SU-DHL-6 (cell line): ENCODE data around the gene SORCS2.

Source experiments
- H2AFZ ChIP-seq: fragments of 200-600 bp; sonication (generic); 2 replicates; pipeline ENCODE4 v1.6.1; 2014; ENCODE audit warnings: low read depth, mild to moderate bottlenecking, moderate library complexity, mixed read lengths, antibody characterized with exemption, low read length; ENCODE audit not compliant: severe bottlenecking
- H3F3A ChIP-seq: fragments of 200-600 bp; shearing (Covaris generic); 2 replicates; pipeline ENCODE4 v1.6.0; 2016; ENCODE audit warnings: antibody characterized with exemption, mild to moderate bottlenecking; ENCODE audit not compliant: insufficient read depth
- H3K27ac ChIP-seq: fragments of 200-600 bp; sonication (generic); 2 replicates; pipeline ENCODE4 v1.5.1; 2016; ENCODE audit warnings: low read depth, mild to moderate bottlenecking, low read length, moderate library complexity, mixed read lengths
- H3K27me3 ChIP-seq: fragments of 200-600 bp; sonication (generic), shearing (Covaris generic); 2 replicates; pipeline ENCODE4 v1.6.0; 2014; ENCODE audit warnings: mild to moderate bottlenecking, low read length
- H3K36me3 ChIP-seq: fragments of 200-600 bp; sonication (generic); 2 replicates; pipeline ENCODE4 v1.6.1; 2014; ENCODE audit warnings: mild to moderate bottlenecking, low read length, mixed read lengths
- H3K4me2 ChIP-seq: fragments of 300-600, 200-600 bp; shearing (Covaris generic), sonication (generic); 2 replicates; pipeline ENCODE4 v1.6.0; 2014; ENCODE audit warnings: low read length, low read depth, mild to moderate bottlenecking; ENCODE audit not compliant: poor library complexity, severe bottlenecking
- H3K4me3 ChIP-seq: fragments of 200-600 bp; sonication (generic); 2 replicates; pipeline ENCODE4 v1.5.1; 2014; ENCODE audit warnings: antibody characterized with exemption, low read length, mild to moderate bottlenecking, mixed read lengths; ENCODE audit not compliant: insufficient read depth, poor library complexity, severe bottlenecking
- H3K79me2 ChIP-seq: fragments of 200-600 bp; sonication (generic); 2 replicates; pipeline ENCODE4 v1.6.1; 2014; ENCODE audit warnings: mild to moderate bottlenecking, low read length, moderate library complexity; ENCODE audit not compliant: insufficient read depth
- H3K9ac ChIP-seq: fragments of 200-600 bp; sonication (generic); 2 replicates; pipeline ENCODE4 v1.7.0; 2014; ENCODE audit warnings: mild to moderate bottlenecking, low read length
- H3K9me2 ChIP-seq: fragments of 200-600 bp; sonication (generic); replicated peaks from 2 replicates; pipeline ENCODE4 v1.6.1; 2014; ENCODE audit warnings: low read length; ENCODE audit not compliant: insufficient read depth
- H3K9me3 ChIP-seq: fragments of 200-600 bp; sonication (generic); 2 replicates; pipeline ENCODE4 v1.6.1; 2014; ENCODE audit warnings: low read length, mixed read lengths; ENCODE audit not compliant: insufficient read depth
- H4K20me1 ChIP-seq: fragments of 200-600 bp; sonication (generic); 2 replicates; pipeline ENCODE4 v1.6.1; 2014; ENCODE audit warnings: low read depth, mild to moderate bottlenecking, antibody characterized with exemption, low read length, moderate library complexity, mixed read lengths
- EZH2phosphoT487 ChIP-seq: fragments of 200-600 bp; sonication (generic), shearing (Covaris generic); conservative IDR thresholded peaks from 2 replicates; pipeline ENCODE4 v1.6.1; 2018; ENCODE audit warnings: mild to moderate bottlenecking, antibody characterized with exemption, low read length, moderate library complexity, mixed read lengths
- TF ChIP-seq, protein P1 (sequence below): fragments of 200-600 bp; sonication (generic); IDR thresholded peaks from one replicate; pipeline ENCODE4 v1.5.1; 2017; ENCODE audit warnings: antibody characterized with exemption, mild to moderate bottlenecking, low read length, moderate library complexity; ENCODE audit not compliant: insufficient read depth, poor library complexity, severe bottlenecking

SORCS2 gene

DNA sequence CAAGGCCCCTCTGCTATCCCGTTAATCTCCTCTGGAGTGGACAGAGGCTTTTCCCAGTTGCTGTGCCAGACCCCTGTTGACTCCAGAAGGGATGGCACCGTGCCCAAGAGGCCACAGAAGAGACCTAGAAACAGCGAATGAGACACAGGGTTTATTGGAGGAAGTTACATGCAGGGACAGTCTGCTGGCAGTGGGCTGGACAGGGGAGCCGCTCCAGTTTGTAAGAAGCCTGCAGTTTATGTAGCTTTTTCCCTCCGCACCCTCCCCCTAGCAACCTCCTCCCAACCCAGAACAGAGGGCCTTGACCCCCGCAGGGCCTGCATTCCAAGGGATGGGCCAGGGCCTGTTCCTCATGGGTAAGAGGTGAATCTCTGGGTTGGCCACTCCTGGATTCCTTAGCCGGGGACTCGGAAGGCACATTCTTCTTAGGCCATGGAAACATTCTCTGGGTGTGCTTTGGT is 459.2 kb downstream of the SORCS2 start:
- no peaks in the 10 kb centered on the region for H3K36me3 ChIP-seq
- no peak overlapping the region for H3K4me3 ChIP-seq
- TF ChIP-seq EZH2phosphoT487 = no peak
- TF ChIP-seq, protein P1, sequence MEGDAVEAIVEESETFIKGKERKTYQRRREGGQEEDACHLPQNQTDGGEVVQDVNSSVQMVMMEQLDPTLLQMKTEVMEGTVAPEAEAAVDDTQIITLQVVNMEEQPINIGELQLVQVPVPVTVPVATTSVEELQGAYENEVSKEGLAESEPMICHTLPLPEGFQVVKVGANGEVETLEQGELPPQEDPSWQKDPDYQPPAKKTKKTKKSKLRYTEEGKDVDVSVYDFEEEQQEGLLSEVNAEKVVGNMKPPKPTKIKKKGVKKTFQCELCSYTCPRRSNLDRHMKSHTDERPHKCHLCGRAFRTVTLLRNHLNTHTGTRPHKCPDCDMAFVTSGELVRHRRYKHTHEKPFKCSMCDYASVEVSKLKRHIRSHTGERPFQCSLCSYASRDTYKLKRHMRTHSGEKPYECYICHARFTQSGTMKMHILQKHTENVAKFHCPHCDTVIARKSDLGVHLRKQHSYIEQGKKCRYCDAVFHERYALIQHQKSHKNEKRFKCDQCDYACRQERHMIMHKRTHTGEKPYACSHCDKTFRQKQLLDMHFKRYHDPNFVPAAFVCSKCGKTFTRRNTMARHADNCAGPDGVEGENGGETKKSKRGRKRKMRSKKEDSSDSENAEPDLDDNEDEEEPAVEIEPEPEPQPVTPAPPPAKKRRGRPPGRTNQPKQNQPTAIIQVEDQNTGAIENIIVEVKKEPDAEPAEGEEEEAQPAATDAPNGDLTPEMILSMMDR = no peak
- H3K27ac ChIP-seq = no peak overlapping the region
- no peaks in the 10 kb centered on the region for H4K20me1 ChIP-seq
- H3K9me3 ChIP-seq = no peaks in the 10 kb centered on the region
- H3K79me2 ChIP-seq = no peaks in the 10 kb centered on the region
- H3K27me3 ChIP-seq = no peaks in the 10 kb centered on the region
- H3K9ac ChIP-seq = no peak overlapping the region
- no peak overlapping the region for H2AFZ ChIP-seq
- H3K9me2 ChIP-seq = no peaks in the 10 kb centered on the region
- H3F3A ChIP-seq = no peaks in the 10 kb centered on the region
- H3K4me2 ChIP-seq = no peak overlapping the region

DNA sequence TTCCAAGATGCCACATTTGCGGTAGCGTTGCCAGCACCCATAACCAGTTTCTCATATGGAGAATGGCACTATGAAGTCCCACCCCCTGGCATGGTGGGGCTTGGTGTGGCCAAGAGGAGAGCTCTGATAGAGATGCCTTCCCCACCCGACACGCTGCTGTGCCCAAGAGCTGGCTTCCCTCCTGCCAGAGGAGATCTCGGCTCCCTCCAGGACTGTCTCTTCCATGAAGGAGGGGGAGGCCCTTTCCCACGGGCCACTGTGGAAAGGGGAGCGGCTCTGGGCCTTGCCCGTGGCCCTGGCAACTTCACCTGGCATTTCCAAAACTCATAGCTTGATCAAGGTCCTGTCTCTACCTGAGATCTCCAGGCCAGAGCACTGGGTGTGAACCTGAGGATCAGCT is 459.7 kb downstream of the SORCS2 start:
- no peak overlapping the region for H3K4me2 ChIP-seq
- no peak overlapping the region for H3K4me3 ChIP-seq
- TF ChIP-seq, protein P1 = no peak
- no peak for TF ChIP-seq EZH2phosphoT487
- H3K9me2 ChIP-seq = no peaks in the 10 kb centered on the region
- H3K9ac ChIP-seq = no peak overlapping the region
- no peak overlapping the region for H3K27ac ChIP-seq
- no peaks in the 10 kb centered on the region for H3K9me3 ChIP-seq
- H3K79me2 ChIP-seq = no peaks in the 10 kb centered on the region
- no peaks in the 10 kb centered on the region for H3F3A ChIP-seq
- no peaks in the 10 kb centered on the region for H3K36me3 ChIP-seq
- H4K20me1 ChIP-seq = no peaks in the 10 kb centered on the region
- no peaks in the 10 kb centered on the region for H3K27me3 ChIP-seq
- H2AFZ ChIP-seq = no peak overlapping the region

DNA sequence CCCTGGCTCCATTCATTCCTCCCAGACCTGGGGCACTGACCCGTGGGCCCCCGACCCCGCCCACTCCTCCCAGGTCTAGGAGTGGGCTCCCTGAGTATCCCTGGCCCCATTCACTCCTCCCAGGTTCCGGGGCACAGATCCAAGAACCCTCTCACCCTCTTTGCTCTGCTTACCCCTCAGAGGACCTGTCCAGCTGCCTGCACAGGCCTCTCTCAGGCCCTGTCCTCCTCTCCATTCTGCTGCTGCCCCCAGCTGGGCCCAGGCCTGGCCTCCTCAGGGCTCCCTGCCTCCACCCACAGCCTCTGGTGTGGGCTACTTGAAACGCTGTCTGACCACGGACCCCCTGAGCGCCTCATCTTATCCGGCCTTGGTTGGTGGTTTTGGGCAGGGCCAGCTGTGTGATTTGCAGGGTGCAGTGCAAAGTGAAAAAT is 460.1 kb downstream of the SORCS2 start:
- H3K79me2 ChIP-seq = no peaks in the 10 kb centered on the region
- no peak overlapping the region for H3K4me2 ChIP-seq
- H3K36me3 ChIP-seq = no peaks in the 10 kb centered on the region
- no peaks in the 10 kb centered on the region for H3K27me3 ChIP-seq
- no peaks in the 10 kb centered on the region for H3K9me3 ChIP-seq
- no peaks in the 10 kb centered on the region for H4K20me1 ChIP-seq
- no peaks in the 10 kb centered on the region for H3F3A ChIP-seq
- H3K4me3 ChIP-seq = no peak overlapping the region
- no peak overlapping the region for H3K9ac ChIP-seq
- TF ChIP-seq, protein P1 = no peak
- no peak for TF ChIP-seq EZH2phosphoT487
- no peaks in the 10 kb centered on the region for H3K9me2 ChIP-seq
- no peak overlapping the region for H3K27ac ChIP-seq
- no peak overlapping the region for H2AFZ ChIP-seq
